Lung (tissue), 12 donors: ENCODE results near the gene FRMPD4. TPM values are rescaled to one million over a fixed set of nuclear protein-coding genes. Genes with fewer than 3 reads are reported as not detected.

Experiments used
- ATAC-seq: fragments of 200-7000 bp; cut with Tn5 transposase; one replicate; pipeline ENCODE4 v1.9.1; 2020; ENCODE audit warnings: moderate number of reproducible peaks; ENCODE audit not compliant: insufficient read depth, low FRiP score
- DNase-seq, 3 donors: peaks; one replicate each; pipeline ENCODE4 v3.0.0-alpha.2; 2013 to 2017
- H3K27ac ChIP-seq, 2 donors: one replicate each; pipeline ENCODE4 v1.5.1; 2013; ENCODE audit warnings: mild to moderate bottlenecking in 2 of 2, moderate library complexity in 2 of 2, control low read depth in 1 of 2, inconsistent platforms in 1 of 2, low read depth in 1 of 2, low read length in 1 of 2
- H3K27me3 ChIP-seq, 3 donors: one replicate each; pipeline ENCODE4 v1.5.1; 2013; ENCODE audit warnings: low read length in 2 of 3; ENCODE audit not compliant: control insufficient read depth in 3 of 3, insufficient read depth in 3 of 3
- H3K36me3 ChIP-seq, 4 donors: one replicate each; pipeline ENCODE4 v1.5.1; 2013; ENCODE audit warnings: low read length in 4 of 4, mild to moderate bottlenecking in 1 of 4, moderate library complexity in 1 of 4; ENCODE audit not compliant: control insufficient read depth in 4 of 4, insufficient read depth in 4 of 4
- H3K4me1 ChIP-seq, 5 donors: one replicate each; pipeline ENCODE4 v1.5.1; 2013; ENCODE audit warnings: low read length in 5 of 5, mild to moderate bottlenecking in 2 of 5, moderate library complexity in 1 of 5; ENCODE audit not compliant: control insufficient read depth in 5 of 5, insufficient read depth in 5 of 5
- H3K4me3 ChIP-seq: one replicate; pipeline ENCODE4 v1.5.1; 2013; ENCODE audit warnings: mild to moderate bottlenecking, control low read depth, moderate library complexity
- H3K9ac ChIP-seq, 2 donors: one replicate each; pipeline ENCODE4 v1.5.1; 2013; ENCODE audit warnings: low read length in 2 of 2, control low read depth in 1 of 2; ENCODE audit not compliant: insufficient read depth in 1 of 2
- H3K9me3 ChIP-seq, 4 donors: one replicate each; pipeline ENCODE4 v1.5.1; 2013; ENCODE audit warnings: low read length in 3 of 4, mild to moderate bottlenecking in 1 of 4, moderate library complexity in 1 of 4; ENCODE audit not compliant: control insufficient read depth in 4 of 4, insufficient read depth in 3 of 4
- CTCF ChIP-seq: IDR thresholded peaks from 2 replicates; pipeline ENCODE4 v1.5.1; 2012; ENCODE audit warnings: mild to moderate bottlenecking; ENCODE audit errors: control extremely low read depth, extremely low read depth
- WGBS, 2 donors: extraction: QIAGEN DNeasy Blood & Tissue Kit; methylation state at CpG; one replicate each; pipeline ENCODE4 v1.1.7; 2013; 5-methylcytosine and 5-hydroxymethylcytosine counted together
- polyA plus RNA-seq, 2 donors: library from polyadenylated mRNA; stranded (reverse); fragments of 200-250 nt; gene quantifications; one replicate each; pipeline ENCODE4 v1.2.1, GENCODE V29; 2013
- total RNA-seq, 2 donors: library from RNA; depleted of rRNA in 1 of 2; stranded (reverse); fragments of >200 nt in 1 of 2; gene quantifications; one replicate each; pipeline ENCODE4 v1.2.1, GENCODE V29; 2014 to 2021
- donor health status: control.
- donor health status: control.
- donor health status: Bipolar disorder and iron deficiency.
- donor health status: healthy.
- donor health status: DM: yes; HTN: yes; CAD: no.

FRMPD4 gene
- total and polyA plus RNA-seq, 4 donors, result 0.01 to 0.43 (median 0.03) TPM

- 74 to 81% methylated on average over 5 of the region's 5 CpGs for WGBS, 2 donors
- Histone ChIP-seq H3K27me3 (peaks cover 0 to 23% (median 19%) of the 10 kb centered on the region in 3 donors), H3K9ac (no peak overlapping the region), H3K4me1 (no peaks in the 10 kb centered on the region), H3K4me3 (no peak overlapping the region), H3K27ac (no peak overlapping the region), H3K9me3 (no peaks in the 10 kb centered on the region), H3K36me3 (no peaks in the 10 kb centered on the region)
- no peak for ATAC-seq
- TF ChIP-seq CTCF, result no peak
- peak; percentile 25 to 83 (median 50) for DNase-seq
These were observed 96.5 kb downstream of the FRMPD4 start for GRCh38 chrX:12234534-12235329.

- Histone ChIP-seq H3K9ac (no peak overlapping the region), H3K27ac (no peak overlapping the region), H3K4me1 (no peaks in the 10 kb centered on the region), H3K36me3 (no peaks in the 10 kb centered on the region), H3K9me3 (no peaks in the 10 kb centered on the region), H3K4me3 (no peak overlapping the region), H3K27me3 (peaks cover 0 to 25% (median 22%) of the 10 kb centered on the region in 3 donors)
- TF ChIP-seq CTCF, result no peak
- 58 to 78% methylated on average over 2 of the region's 2 CpGs for WGBS, 2 donors
- DNase-seq, result no peak
- no peak for ATAC-seq
These were observed 97.9 kb downstream of the FRMPD4 start for GRCh38 chrX:12236156-12236555.

GRCh38 chrX:12237131-12237530 lies 98.9 kb downstream of the FRMPD4 start:
- Histone ChIP-seq H3K4me1 (no peaks in the 10 kb centered on the region), H3K4me3 (no peak overlapping the region), H3K9ac (no peak overlapping the region), H3K27me3 (peaks cover 0 to 25% (median 14%) of the 10 kb centered on the region in 3 donors), H3K36me3 (no peaks in the 10 kb centered on the region), H3K27ac (no peak overlapping the region), H3K9me3 (no peaks in the 10 kb centered on the region)
- ATAC-seq, result no peak
- TF ChIP-seq CTCF, result no peak
- DNase-seq, result peak in 1 of 3 donors; percentile 6

- DNase-seq, result no peak
- ATAC-seq, result no peak
- no peaks in the 10 kb centered on the region for H3K4me1 ChIP-seq
- H3K27me3 ChIP-seq, result peaks cover 0 to 21% (median 17%) of the 10 kb centered on the region in 3 donors
- no peaks in the 10 kb centered on the region for H3K9me3 ChIP-seq
- H3K36me3 ChIP-seq, result no peaks in the 10 kb centered on the region
- no peak overlapping the region for H3K4me3 ChIP-seq
- no peak overlapping the region for H3K9ac ChIP-seq
- no peak overlapping the region for H3K27ac ChIP-seq
- TF ChIP-seq CTCF, result no peak
- WGBS, 2 donors, result 77 to 78% methylated on average over 2 of the region's 2 CpGs
These were observed 99.5 kb downstream of the FRMPD4 start for GRCh38 chrX:12237771-12238170.
